IMR-90 (cell line): ENCODE data around the gene PRR13. TPM values are rescaled to one million over a fixed set of nuclear protein-coding genes. Genes with fewer than 3 reads are reported as not detected.

Experiments used
- polyA plus RNA-seq, 3 experiments: library from polyadenylated mRNA; depleted of rRNA; stranded (reverse); fragments of >200 nt; gene quantifications; 2 replicates each; pipeline ENCODE4 v1.2.3, GENCODE V29; 2012; ENCODE audit warnings: low replicate concordance in 1 of 3
- total RNA-seq: library from RNA; depleted of rRNA; stranded (reverse); fragments of >200 nt; gene quantifications from 2 replicates; pipeline ENCODE4 v1.2.3, GENCODE V29; 2012
- TF ChIP-seq, protein P1 (sequence below): conservative IDR thresholded peaks from 2 replicates; pipeline ENCODE4 v1.5.1; 2012; ENCODE audit warnings: mild to moderate bottlenecking, low read depth, low read length, improper control_type of control experiment

PRR13 gene
- total and polyA plus RNA-seq, 2 of the 4 experiments (the other 2 are of a cell fraction): 25.5 to 114 TPM

DNA sequence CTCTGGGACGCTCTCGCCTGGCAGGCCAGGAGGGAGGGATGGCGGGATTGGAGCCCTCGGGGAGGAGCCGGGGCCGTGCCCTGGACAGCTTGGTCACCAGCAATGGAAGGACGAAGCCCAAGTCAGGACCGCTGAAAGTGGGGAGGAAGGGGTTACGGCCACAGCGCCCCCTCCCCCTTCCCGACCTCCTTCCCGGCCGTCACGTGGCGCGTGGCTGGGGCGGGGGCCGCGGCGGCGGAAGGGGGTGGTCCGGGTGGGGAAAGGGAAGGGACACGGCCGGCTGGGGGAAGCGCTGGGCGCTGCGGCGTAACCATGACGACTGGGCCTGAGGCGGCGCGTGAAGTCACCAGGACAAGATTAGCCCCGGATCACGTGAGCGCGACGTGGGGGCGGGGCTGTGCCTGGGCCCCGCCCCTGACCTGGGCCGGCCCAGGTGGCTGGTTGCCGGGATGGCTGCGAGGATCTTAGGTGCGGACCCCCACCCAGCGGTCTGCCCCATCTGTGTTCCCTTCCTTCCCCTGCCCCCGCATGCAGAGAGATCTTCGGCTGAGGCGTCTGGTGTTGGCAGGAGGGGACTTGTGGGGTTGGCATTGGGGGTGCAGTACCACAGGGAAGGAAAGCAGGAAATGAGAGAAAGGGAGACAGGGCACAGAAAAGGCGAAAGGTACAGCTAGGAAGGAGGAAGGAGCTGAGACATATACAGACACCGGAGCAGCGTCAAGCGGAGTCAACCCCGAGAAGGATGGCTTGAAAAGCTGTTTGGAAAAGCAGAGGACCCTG lies 51.5 kb downstream of the PRR13 start (continued):
- TF ChIP-seq, protein P1, sequence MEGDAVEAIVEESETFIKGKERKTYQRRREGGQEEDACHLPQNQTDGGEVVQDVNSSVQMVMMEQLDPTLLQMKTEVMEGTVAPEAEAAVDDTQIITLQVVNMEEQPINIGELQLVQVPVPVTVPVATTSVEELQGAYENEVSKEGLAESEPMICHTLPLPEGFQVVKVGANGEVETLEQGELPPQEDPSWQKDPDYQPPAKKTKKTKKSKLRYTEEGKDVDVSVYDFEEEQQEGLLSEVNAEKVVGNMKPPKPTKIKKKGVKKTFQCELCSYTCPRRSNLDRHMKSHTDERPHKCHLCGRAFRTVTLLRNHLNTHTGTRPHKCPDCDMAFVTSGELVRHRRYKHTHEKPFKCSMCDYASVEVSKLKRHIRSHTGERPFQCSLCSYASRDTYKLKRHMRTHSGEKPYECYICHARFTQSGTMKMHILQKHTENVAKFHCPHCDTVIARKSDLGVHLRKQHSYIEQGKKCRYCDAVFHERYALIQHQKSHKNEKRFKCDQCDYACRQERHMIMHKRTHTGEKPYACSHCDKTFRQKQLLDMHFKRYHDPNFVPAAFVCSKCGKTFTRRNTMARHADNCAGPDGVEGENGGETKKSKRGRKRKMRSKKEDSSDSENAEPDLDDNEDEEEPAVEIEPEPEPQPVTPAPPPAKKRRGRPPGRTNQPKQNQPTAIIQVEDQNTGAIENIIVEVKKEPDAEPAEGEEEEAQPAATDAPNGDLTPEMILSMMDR: no peak
